LNCaP clone FGC (cell line): ENCODE results near the gene F12.
"Not testable (repeated sequence)": the region's sequence is repeated elsewhere in the genome, so short reads cannot be mapped to it uniquely, and the experiment has no call there.

Experiments
- DNase-seq: peaks from one replicate; pipeline ENCODE4 v3.0.0-alpha.2; 2011; ENCODE audit warnings: low read depth
- H3K4me3 ChIP-seq: 2 replicates; pipeline ENCODE4 v1.5.1; 2011; ENCODE audit warnings: mild to moderate bottlenecking, low read depth, low read length, control low read depth
- CTCF ChIP-seq: IDR thresholded peaks from 2 replicates; pipeline ENCODE4 v1.5.1; 2012; ENCODE audit warnings: mild to moderate bottlenecking; ENCODE audit not compliant: control insufficient read depth, insufficient read depth; ENCODE audit errors: extremely low read depth

F12 gene

GRCh38 chr5:177365845-177366527 lies 43.4 kb downstream of the F12 start:
- H3K4me3 ChIP-seq = peak overlapping the region; percentile 51
- TF ChIP-seq CTCF = no peak
- DNase-seq = no peak

- H3K4me3 ChIP-seq = no peak overlapping the region
- no peak for TF ChIP-seq CTCF
- DNase-seq = no peak
Observed at GRCh38 chr5:177364159-177364962, 45.0 kb downstream of the F12 start.

GRCh38 chr5:177363565-177363964 lies 45.8 kb downstream of the F12 start:
- TF ChIP-seq CTCF = no peak
- DNase-seq = no peak
- no peak overlapping the region for H3K4me3 ChIP-seq

- no peak for TF ChIP-seq CTCF
- no peak for DNase-seq
- no peak overlapping the region for H3K4me3 ChIP-seq
Observed at GRCh38 chr5:177362610-177363507, 46.5 kb downstream of the F12 start.

GRCh38 chr5:177362292-177362609 lies 47.1 kb downstream of the F12 start:
- no peak for TF ChIP-seq CTCF
- no peak overlapping the region for H3K4me3 ChIP-seq
- no peak for DNase-seq

GRCh38 chr5:177361418-177362291 lies 47.7 kb downstream of the F12 start:
- DNase-seq = no peak
- TF ChIP-seq CTCF = no peak
- no peak overlapping the region for H3K4me3 ChIP-seq

GRCh38 chr5:177360740-177361139 lies 48.6 kb downstream of the F12 start:
- DNase-seq, H3K4me3 ChIP-seq: not testable (repeated sequence)
